HG02943 (cell line): Measurements from ENCODE around the gene RUNX1.

ENCODE experiments used
- ATAC-seq: cut with Tn5 transposase; IDR thresholded peaks from one replicate; pipeline ENCODE4 v1.9.1; 2021; ENCODE audit warnings: mild to moderate bottlenecking, low read depth, moderate library complexity; ENCODE audit not compliant: unreplicated experiment

RUNX1 gene

GRCh38 chr21:34840693-34841092 lies 208.4 kb downstream of the RUNX1 start:
- ATAC-seq = no peak

DNA sequence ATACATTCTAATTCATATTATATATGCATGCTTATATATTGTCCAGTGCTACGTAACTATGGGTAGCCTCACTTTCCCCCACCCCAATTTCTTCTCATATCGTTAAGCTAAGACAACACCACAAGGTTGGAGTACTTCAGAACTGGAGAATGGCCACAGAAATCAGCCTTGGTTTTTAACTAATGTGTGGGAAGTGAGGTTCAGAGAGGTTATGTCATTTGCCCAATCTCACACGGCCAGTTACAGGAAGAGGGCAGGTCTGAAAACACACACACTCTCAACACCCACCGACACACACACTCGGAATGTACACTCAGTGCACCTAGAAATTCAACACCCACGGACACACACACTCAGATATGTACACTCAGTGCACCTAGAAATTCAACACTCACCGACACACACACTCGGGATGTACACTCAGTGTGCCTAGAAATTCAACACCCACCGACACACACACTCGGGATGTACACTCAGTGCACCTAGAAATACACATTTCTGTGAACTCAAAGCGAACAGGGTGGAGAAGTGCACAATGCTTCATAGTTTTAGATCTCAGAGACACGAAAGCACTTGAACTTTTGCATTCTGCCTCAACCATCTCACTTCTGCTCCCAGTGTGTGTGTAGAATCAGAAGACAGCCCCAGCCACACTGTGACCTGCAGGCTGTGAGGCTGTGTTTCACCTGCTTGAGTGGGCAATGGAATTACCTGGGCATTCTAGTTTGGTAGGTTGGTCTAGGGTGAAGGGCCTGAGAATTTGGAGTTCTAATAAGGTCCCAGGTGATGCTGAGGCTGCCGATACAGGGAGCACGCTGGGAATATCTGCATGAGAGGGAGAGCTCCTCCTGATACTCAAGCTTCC lies 209.9 kb downstream of the RUNX1 start:
- ATAC-seq = no peak

- ATAC-seq = no peak
Measured at GRCh38 chr21:34836933-34837505, 212.1 kb downstream of the RUNX1 start.

- ATAC-seq = no peak
Measured at GRCh38 chr21:34836103-34836932, 212.8 kb downstream of the RUNX1 start.

DNA sequence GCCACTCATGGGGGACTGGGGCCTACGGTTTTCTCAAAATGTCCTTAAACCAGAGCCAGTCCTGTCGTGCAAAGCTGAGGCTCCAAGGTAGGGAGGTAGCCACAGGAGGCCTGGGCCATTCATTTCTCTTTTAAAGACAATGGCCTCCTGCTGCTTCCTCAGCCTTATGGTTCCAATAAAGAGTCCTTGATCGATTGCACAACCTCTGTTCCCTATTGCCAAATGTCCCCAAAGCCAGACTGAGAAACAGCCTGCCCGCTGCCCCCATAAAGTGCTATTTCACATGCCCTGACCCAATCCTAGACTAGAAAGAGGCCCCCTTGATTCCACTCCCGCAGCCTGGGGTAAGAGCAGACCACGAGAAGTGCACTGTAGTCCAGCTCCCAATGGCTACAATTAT lies 213.6 kb downstream of the RUNX1 start:
- ATAC-seq = no peak

GRCh38 chr21:34834852-34835501 lies 214.1 kb downstream of the RUNX1 start:
- no peak for ATAC-seq

DNA sequence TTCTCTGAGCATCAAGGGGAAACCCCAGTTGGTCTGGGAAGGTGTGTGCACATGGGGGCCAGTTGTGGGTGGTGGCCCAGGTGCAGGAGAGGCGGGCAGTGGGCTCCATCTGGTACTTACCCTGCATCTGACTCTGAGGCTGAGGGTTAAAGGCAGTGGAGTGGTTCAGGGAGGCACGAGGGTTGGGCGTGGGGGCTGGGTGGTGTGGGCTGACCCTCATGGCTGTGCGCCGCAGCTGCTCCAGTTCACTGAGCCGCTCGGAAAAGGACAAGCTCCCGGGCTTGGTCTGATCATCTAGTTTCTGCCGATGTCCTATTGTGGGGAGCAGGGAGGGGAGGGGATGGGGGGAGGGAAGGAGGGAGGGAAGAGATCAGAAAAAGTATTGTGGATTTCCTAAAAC lies 214.8 kb downstream of the RUNX1 start:
- no peak for ATAC-seq

- no peak for ATAC-seq
Measured at GRCh38 chr21:34833465-34833864, 215.6 kb downstream of the RUNX1 start.

GRCh38 chr21:34830386-34831170 lies 218.5 kb downstream of the RUNX1 start:
- no peak for ATAC-seq

DNA sequence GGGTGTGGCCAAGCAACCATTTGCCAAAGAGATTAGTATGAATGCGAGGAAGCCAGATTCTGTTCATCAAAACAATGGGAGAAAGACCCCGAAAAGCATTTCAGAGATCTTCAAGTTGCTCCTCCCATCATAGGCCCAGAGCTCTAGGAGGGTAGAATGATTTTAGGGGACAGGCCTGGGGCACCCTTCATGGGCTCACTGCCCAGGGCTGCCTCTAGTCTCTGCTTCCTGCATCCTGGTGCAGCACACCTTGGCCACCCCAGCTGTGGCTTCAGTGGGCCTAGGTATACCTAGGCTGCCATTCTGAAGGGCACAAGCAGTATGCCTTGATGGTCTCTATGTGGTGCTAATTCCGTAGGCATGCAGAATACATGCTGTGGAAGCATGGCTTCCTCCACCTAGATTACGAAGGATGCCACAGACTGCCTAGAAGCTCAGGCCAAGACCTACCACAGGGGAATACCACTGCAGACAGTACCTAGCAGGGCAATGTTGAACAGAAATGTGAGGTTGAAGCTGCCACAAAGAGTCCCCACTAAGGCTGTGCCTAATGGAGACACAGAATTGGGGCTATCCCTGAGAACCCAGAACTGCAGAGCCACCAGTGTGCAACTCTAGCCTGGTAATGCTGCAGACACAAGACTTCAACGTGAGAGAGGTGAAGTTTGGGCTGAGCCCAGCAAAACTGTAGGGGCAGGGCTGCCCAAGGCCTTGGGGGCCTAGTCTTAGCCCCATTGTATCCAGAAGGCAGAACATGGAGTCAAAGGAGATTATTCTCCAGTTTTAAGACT lies 221.5 kb downstream of the RUNX1 start:
- ATAC-seq = no peak

GRCh38 chr21:34826836-34827235 lies 222.3 kb downstream of the RUNX1 start:
- no peak for ATAC-seq

GRCh38 chr21:34825948-34826548 lies 223.1 kb downstream of the RUNX1 start:
- no peak for ATAC-seq

DNA sequence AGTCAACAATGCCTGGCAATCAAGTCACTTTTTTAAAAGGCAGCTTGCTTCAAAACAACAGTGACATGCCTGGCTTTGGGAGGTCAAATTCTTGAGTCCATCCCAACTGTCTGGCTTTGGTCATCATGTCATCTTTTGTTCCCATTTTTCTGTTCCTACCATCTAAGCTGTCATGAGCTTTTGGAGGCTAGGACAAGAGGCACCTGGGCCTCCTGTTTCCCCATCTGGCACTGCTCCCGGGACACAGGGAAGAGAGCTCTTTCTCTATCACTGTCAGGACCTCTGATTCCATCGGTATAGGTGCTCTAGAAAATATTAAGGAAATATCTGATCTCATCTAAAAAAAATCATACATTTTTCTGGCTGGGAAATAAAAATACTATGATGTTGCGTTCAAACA lies 224.0 kb downstream of the RUNX1 start:
- no peak for ATAC-seq

GRCh38 chr21:34824314-34824713 lies 224.8 kb downstream of the RUNX1 start:
- no peak for ATAC-seq

- no peak for ATAC-seq
Measured at GRCh38 chr21:34822942-34823341, 226.2 kb downstream of the RUNX1 start.

- ATAC-seq = no peak
Measured at GRCh38 chr21:34822168-34822567, 226.9 kb downstream of the RUNX1 start.

- ATAC-seq = no peak
Measured at GRCh38 chr21:34821717-34822116, 227.4 kb downstream of the RUNX1 start.

GRCh38 chr21:34820051-34820450 lies 229.1 kb downstream of the RUNX1 start:
- ATAC-seq = no peak
